Gastroesophageal sphincter (tissue), 4 donors: ENCODE data around the gene MYOG. TPM values are rescaled to one million over a fixed set of nuclear protein-coding genes. Genes with fewer than 3 reads are reported as not detected.

Experiments
- ATAC-seq: fragments of 150-250 bp; one replicate; pipeline ENCODE4 v1.9.1; 2016; ENCODE audit warnings: mild to moderate bottlenecking, moderate library complexity
- H3K27ac ChIP-seq, 4 donors: fragments of 200-600 bp; sonication (generic) in 3 of 4; 1 replicate in 3 of 4; 2 replicates in 1 of 4; pipeline ENCODE4 v1.5.1; 2016 to 2019
- H3K27me3 ChIP-seq: fragments of 200-600 bp; sonication (generic); one replicate; pipeline ENCODE4 v1.5.1; 2019
- H3K36me3 ChIP-seq, 2 donors: fragments of 200-600 bp; sonication (generic); one replicate each; pipeline ENCODE4 v1.5.1; 2019; ENCODE audit warnings: control low read depth in 1 of 2
- H3K4me1 ChIP-seq, 3 donors: fragments of 200-600 bp; sonication (generic); 1 replicate in 2 of 3; 2 replicates in 1 of 3; pipeline ENCODE4 v1.5.1; 2016 to 2019; ENCODE audit warnings: control low read depth in 2 of 3
- H3K4me3 ChIP-seq, 2 donors: fragments of 200-600 bp; sonication (generic); one replicate each; pipeline ENCODE4 v1.5.1; 2019; ENCODE audit warnings: mild to moderate bottlenecking in 1 of 2, moderate library complexity in 1 of 2
- H3K9me3 ChIP-seq, 3 donors: fragments of 200-600 bp; sonication (generic); one replicate each; pipeline ENCODE4 v1.5.1; 2017 to 2019; ENCODE audit warnings: control low read depth in 2 of 3
- EP300 ChIP-seq: sonication (generic); formaldehyde crosslinking; IDR thresholded peaks from one replicate; pipeline ENCODE4 v1.6.1; 2017; ENCODE audit warnings: antibody characterized with exemption, mild to moderate bottlenecking
- POLR2A ChIP-seq, 2 donors: fragments of 450-650 bp; IDR thresholded peaks; one replicate each; pipeline ENCODE4 v1.6.1; 2017; ENCODE audit warnings: antibody characterized with exemption in 2 of 2, mild to moderate bottlenecking in 2 of 2, moderate library complexity in 1 of 2
- POLR2AphosphoS5 ChIP-seq: sonication (generic); formaldehyde crosslinking; IDR thresholded peaks from one replicate; pipeline ENCODE4 v1.6.1; 2017; ENCODE audit warnings: antibody characterized with exemption
- WGBS, 2 donors: methylation state at CpG; one replicate each; pipeline ENCODE4 v1.1.5; 2018; ENCODE audit warnings: low coverage in 1 of 2; 5-methylcytosine and 5-hydroxymethylcytosine counted together
- total RNA-seq, 4 donors: library from RNA; depleted of rRNA; stranded (reverse); fragments of >200 nt; gene quantifications; one replicate each; pipeline ENCODE4 v1.1.0, GENCODE V29; 2016
- TF ChIP-seq, protein P1 (sequence below), 4 experiments: fragments of 200-600 bp in 2 of 4; fragments of 450-650 bp in 2 of 4; sonication (generic) in 1 of 4; IDR thresholded peaks; one replicate each; pipeline ENCODE4 v1.5.1; 2017 to 2019; ENCODE audit warnings: antibody characterized with exemption in 4 of 4, mild to moderate bottlenecking in 2 of 4, moderate library complexity in 2 of 4

The MYOG gene
- total RNA-seq, 4 donors from 2014 or later = 0.35 TPM; not detected in 3

GRCh38 chr1:203122159-203122558 lies 36.3 kb upstream of the MYOG start:
- H3K27ac ChIP-seq = no peak overlapping the region
- TF ChIP-seq, protein P1, sequence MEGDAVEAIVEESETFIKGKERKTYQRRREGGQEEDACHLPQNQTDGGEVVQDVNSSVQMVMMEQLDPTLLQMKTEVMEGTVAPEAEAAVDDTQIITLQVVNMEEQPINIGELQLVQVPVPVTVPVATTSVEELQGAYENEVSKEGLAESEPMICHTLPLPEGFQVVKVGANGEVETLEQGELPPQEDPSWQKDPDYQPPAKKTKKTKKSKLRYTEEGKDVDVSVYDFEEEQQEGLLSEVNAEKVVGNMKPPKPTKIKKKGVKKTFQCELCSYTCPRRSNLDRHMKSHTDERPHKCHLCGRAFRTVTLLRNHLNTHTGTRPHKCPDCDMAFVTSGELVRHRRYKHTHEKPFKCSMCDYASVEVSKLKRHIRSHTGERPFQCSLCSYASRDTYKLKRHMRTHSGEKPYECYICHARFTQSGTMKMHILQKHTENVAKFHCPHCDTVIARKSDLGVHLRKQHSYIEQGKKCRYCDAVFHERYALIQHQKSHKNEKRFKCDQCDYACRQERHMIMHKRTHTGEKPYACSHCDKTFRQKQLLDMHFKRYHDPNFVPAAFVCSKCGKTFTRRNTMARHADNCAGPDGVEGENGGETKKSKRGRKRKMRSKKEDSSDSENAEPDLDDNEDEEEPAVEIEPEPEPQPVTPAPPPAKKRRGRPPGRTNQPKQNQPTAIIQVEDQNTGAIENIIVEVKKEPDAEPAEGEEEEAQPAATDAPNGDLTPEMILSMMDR (IDR thresholded peaks at IDR 0.05) = no peak
- TF ChIP-seq POLR2AphosphoS5 (no peak), POLR2A (IDR thresholded peaks at IDR 0.05) (no peak), EP300 (no peak)
- H3K4me3 ChIP-seq = no peak overlapping the region
- H3K9me3 ChIP-seq = no peaks in the 10 kb centered on the region
- H3K4me1 ChIP-seq = peaks cover 0 to 23% (median 12%) of the 10 kb centered on the region in 3 donors
- WGBS, 2 donors = 100% methylated on average over 1 of the region's 2 CpGs; no CpG with 5 or more reads in 1 of the 2 donors
- ATAC-seq = no peak
- H3K36me3 ChIP-seq = no peaks in the 10 kb centered on the region
- peaks cover 99% of the 10 kb centered on the region for H3K27me3 ChIP-seq

GRCh38 chr1:203121186-203122015 lies 35.6 kb upstream of the MYOG start:
- TF ChIP-seq POLR2AphosphoS5 (no peak), POLR2A (IDR thresholded peaks at IDR 0.05) (no peak), EP300 (no peak)
- TF ChIP-seq, protein P1 (IDR thresholded peaks at IDR 0.05) = no peak
- ATAC-seq = no peak

GRCh38 chr1:203120325-203121153 lies 34.7 kb upstream of the MYOG start:
- ATAC-seq = no peak
- Histone ChIP-seq H3K27ac (no peak overlapping the region), H3K4me1 (peaks cover 0 to 9% (median 0%) of the 10 kb centered on the region in 3 donors), H3K4me3 (no peak overlapping the region), H3K9me3 (no peaks in the 10 kb centered on the region), H3K36me3 (no peaks in the 10 kb centered on the region), H3K27me3 (peaks cover 94% of the 10 kb centered on the region)
- TF ChIP-seq POLR2A (IDR thresholded peaks at IDR 0.05) (no peak), EP300 (no peak), POLR2AphosphoS5 (no peak)
- TF ChIP-seq, protein P1 (IDR thresholded peaks at IDR 0.05) = no peak
- WGBS, 2 donors = 52% methylated on average over 2 of the region's 7 CpGs; no CpG with 5 or more reads in 1 of the 2 donors

More at GRCh38 chr1:203121186-203122015, 35.6 kb upstream of the MYOG start:
- peaks cover 0 to 15% (median 4%) of the 10 kb centered on the region in 3 donors for H3K4me1 ChIP-seq
- no peaks in the 10 kb centered on the region for H3K36me3 ChIP-seq
- H3K9me3 ChIP-seq = no peaks in the 10 kb centered on the region
- no peak overlapping the region for H3K27ac ChIP-seq
- H3K4me3 ChIP-seq = no peak overlapping the region
- peaks cover 98% of the 10 kb centered on the region for H3K27me3 ChIP-seq
- WGBS, 2 donors = 62 to 77% methylated on average over 8 to 11 of the region's 11 CpGs

- no peak for TF ChIP-seq POLR2A (IDR thresholded peaks at IDR 0.05)
- no peak for TF ChIP-seq POLR2AphosphoS5
- no peak for TF ChIP-seq EP300
- TF ChIP-seq, protein P1 (IDR thresholded peaks at IDR 0.05) = peak in 3 of 4 experiments; percentile 71 to 89 (median 79)
- peak; percentile 88 for ATAC-seq
- Histone ChIP-seq H3K4me1 (peaks cover 0 to 9% (median 0%) of the 10 kb centered on the region in 3 donors), H3K27me3 (peaks cover 68% of the 10 kb centered on the region), H3K36me3 (no peaks in the 10 kb centered on the region), H3K27ac (no peak overlapping the region), H3K4me3 (no peak overlapping the region), H3K9me3 (no peaks in the 10 kb centered on the region)
- 8 to 30% methylated on average over 13 to 17 of the region's 35 CpGs for WGBS, 2 donors
These were observed 32.1 kb upstream of the MYOG start for GRCh38 chr1:203117611-203118575.
